Upper lobe of right lung (tissue), 1 donor: Measurements from ENCODE around the gene KIF18B. TPM values are rescaled to one million over a fixed set of nuclear protein-coding genes. Genes with fewer than 3 reads are reported as not detected.

ENCODE experiments used
- ATAC-seq: fragments of 200-7000 bp; cut with Tn5 transposase; one replicate; pipeline ENCODE4 v1.9.1; 2020; ENCODE audit warnings: mild to moderate bottlenecking, moderate library complexity
- DNase-seq: peaks from one replicate; pipeline ENCODE4 v3.0.0-alpha.2; 2020
- H3K27ac ChIP-seq: fragments of 200-600 bp; one replicate; pipeline ENCODE4 v1.8.0; 2022
- H3K27me3 ChIP-seq: fragments of 200-600 bp; one replicate; pipeline ENCODE4 v1.8.0; 2022; ENCODE audit warnings: mild to moderate bottlenecking
- H3K36me3 ChIP-seq: fragments of 200-600 bp; one replicate; pipeline ENCODE4 v1.8.0; 2022
- H3K4me1 ChIP-seq: fragments of 200-600 bp; one replicate; pipeline ENCODE4 v1.8.0; 2022
- H3K4me3 ChIP-seq: fragments of 200-600 bp; one replicate; pipeline ENCODE4 v1.8.0; 2022; ENCODE audit warnings: mild to moderate bottlenecking
- H3K9me3 ChIP-seq: fragments of 200-600 bp; one replicate; pipeline ENCODE4 v1.8.0; 2022
- CTCF ChIP-seq: fragments of 200-600 bp; IDR thresholded peaks from one replicate; pipeline ENCODE4 v1.8.0; 2022; ENCODE audit warnings: antibody characterized with exemption
- intact Hi-C: fragments of 100-400 bp; cut with DNase I; formaldehyde crosslinking; loops from one replicate; pipeline ENCODE4 v1.11.0; 2022
- total RNA-seq: library from RNA; stranded (reverse); fragmentation: NEBNext Ultra II Directional; extraction: Animal tissue kit (Norgen Biotek cat#: 25700); gene quantifications from one replicate; pipeline ENCODE4 v1.2.1, GENCODE V29; 2021
- donor health status: DM: no; HTN: yes; CAD: no; lungs with severe emphysema.

KIF18B gene
- total RNA-seq, 1 donor from 2014 or later = 0.32 TPM

DNA sequence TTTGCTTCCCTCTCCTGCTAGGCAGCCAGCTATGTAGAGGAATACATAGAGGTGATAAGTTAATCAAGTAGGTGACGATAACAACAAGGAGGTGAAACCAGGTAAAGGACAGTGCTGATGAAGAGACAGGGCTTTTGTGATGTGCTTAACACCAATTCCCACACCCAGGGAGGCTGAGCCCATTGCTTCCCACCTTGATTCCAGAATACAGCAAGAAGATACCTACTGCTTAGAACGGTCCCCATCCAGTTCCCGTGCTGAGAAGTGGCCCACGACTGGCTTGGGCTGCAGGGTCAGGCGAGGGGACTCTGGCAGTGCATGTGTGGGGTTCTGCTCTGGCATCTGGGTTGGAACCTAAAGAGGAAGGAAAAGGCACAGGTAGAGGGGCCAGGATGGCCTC lies 16.2 kb downstream of the KIF18B start:
- intact Hi-C loops = no loop called here
- H3K27ac ChIP-seq = no peak overlapping the region
- no peaks in the 10 kb centered on the region for H3K27me3 ChIP-seq
- TF ChIP-seq CTCF = no peak
- no peaks in the 10 kb centered on the region for H3K4me1 ChIP-seq
- ATAC-seq = no peak
- peak; percentile 34 for DNase-seq
- H3K36me3 ChIP-seq = no peaks in the 10 kb centered on the region
- no peak overlapping the region for H3K4me3 ChIP-seq
- H3K9me3 ChIP-seq = no peaks in the 10 kb centered on the region

- H3K4me1 ChIP-seq = no peaks in the 10 kb centered on the region
- H3K9me3 ChIP-seq = no peaks in the 10 kb centered on the region
- no peak for TF ChIP-seq CTCF
- intact Hi-C loops = no loop called here
- H3K4me3 ChIP-seq = no peak overlapping the region
- H3K27ac ChIP-seq = no peak overlapping the region
- H3K36me3 ChIP-seq = no peaks in the 10 kb centered on the region
- H3K27me3 ChIP-seq = no peaks in the 10 kb centered on the region
- ATAC-seq (no peak), DNase-seq (peak; percentile 9)
Observed at GRCh38 chr17:44930667-44931066, 16.9 kb downstream of the KIF18B start.

DNA sequence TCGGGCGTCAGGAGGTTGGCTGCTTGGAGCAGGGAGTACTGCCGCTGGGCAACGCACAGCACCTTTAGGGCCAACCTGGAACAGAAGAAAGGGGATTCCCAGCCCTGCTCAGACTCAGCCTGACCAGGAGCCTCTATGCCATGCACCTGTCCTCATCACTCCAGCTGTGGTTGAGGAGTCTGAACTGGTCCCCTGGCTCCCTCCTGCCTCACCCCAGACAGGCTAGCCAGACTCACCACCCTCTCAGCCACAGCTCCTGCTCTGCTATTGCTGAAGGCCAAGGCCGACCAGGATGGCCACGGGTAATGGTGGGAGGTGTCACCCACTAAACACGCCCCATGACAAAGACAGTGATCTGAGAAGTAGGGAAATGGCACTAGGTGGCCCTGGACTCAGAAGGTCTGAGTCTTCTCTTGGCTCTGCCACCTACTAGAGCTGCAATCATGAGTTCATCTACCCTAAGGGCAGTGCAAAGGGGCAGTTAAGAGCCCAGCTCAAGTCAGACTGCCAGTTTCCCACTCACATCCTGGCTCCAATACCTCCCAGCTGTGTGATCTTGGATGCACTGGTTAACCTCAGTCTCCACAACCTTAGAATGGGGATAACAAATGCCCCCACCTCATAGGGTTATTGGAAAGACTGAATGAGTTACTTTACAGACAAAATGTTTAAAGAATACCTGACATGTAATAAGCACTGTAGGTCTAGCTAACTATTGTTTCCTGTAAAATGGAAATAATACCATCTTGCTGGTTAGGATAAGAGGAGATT lies 18.4 kb downstream of the KIF18B start:
- peak; percentile 29 for DNase-seq
- Histone ChIP-seq H3K27ac (no peak overlapping the region), H3K4me1 (no peaks in the 10 kb centered on the region), H3K9me3 (no peaks in the 10 kb centered on the region), H3K4me3 (no peak overlapping the region), H3K27me3 (no peaks in the 10 kb centered on the region), H3K36me3 (no peaks in the 10 kb centered on the region)
- intact Hi-C loops = no loop called here
- no peak for ATAC-seq
- TF ChIP-seq CTCF = no peak

DNA sequence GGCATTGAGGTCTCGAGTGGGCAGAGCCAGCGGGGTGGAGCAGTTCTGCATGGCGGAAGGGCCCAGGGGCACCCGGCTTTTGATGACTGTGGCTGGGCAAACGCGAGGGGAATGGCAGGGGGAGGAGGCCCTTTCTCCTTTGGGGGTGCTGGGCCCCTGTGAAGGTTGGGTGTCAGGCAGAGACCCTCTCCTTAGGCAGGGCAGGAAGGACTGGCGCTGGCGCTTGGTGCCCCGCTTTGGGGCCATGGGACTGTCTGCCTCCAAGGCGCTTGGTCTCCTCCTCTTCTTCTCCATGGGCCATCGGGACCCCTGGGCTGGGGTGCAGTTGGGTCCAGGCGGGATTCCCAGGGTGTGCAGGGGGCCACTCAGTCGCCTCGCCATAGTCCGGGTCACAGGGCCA lies 19.4 kb downstream of the KIF18B start:
- Histone ChIP-seq H3K4me1 (no peaks in the 10 kb centered on the region), H3K36me3 (no peaks in the 10 kb centered on the region), H3K4me3 (no peak overlapping the region), H3K9me3 (no peaks in the 10 kb centered on the region), H3K27me3 (no peaks in the 10 kb centered on the region), H3K27ac (no peak overlapping the region)
- TF ChIP-seq CTCF = no peak
- intact Hi-C loops = no loop called here
- ATAC-seq (no peak), DNase-seq (peak; percentile 50)

GRCh38 chr17:44927696-44928095 lies 19.9 kb downstream of the KIF18B start:
- DNase-seq = peak; percentile 23
- intact Hi-C loops = no loop called here

More at GRCh38 chr17:44927696-44928095, 19.9 kb downstream of the KIF18B start:
- H3K27me3 ChIP-seq = no peaks in the 10 kb centered on the region
- no peak for TF ChIP-seq CTCF
- no peak overlapping the region for H3K27ac ChIP-seq
- no peak for ATAC-seq
- H3K4me1 ChIP-seq = no peaks in the 10 kb centered on the region
- no peaks in the 10 kb centered on the region for H3K9me3 ChIP-seq
- no peaks in the 10 kb centered on the region for H3K36me3 ChIP-seq
- H3K4me3 ChIP-seq = no peak overlapping the region
